ENCODE data around the gene EXPH5.

- no peak for TF ChIP-seq CTCF (IDR thresholded peaks at IDR 0.05)
- no peak for TF ChIP-seq POLR2A (IDR thresholded peaks at IDR 0.05)
Observed at GRCh38 chr11:108549319-108549885, 44.2 kb downstream of the EXPH5 start.

Data from Peyer's patch (tissue), 4 donors.